SK-N-MC (cell line): ENCODE results near the gene CHD1L.

Experiments used
- DNase-seq: peaks from one replicate; pipeline ENCODE4 v3.0.0-alpha.2; 2011; ENCODE audit warnings: low read depth, low spot score
- H3K27ac ChIP-seq: fragments of 200-600 bp; sonication (generic); 2 replicates; pipeline ENCODE4 v1.5.1; 2016; ENCODE audit warnings: mixed run types
- H3K36me3 ChIP-seq: fragments of 200-600 bp; sonication (generic); 2 replicates; pipeline ENCODE4 v1.6.1; 2017; ENCODE audit warnings: antibody characterized with exemption, low read length, mixed read lengths; ENCODE audit not compliant: insufficient read depth
- H3K4me3 ChIP-seq: fragments of 200-600 bp; sonication (generic); 2 replicates; pipeline ENCODE4 v1.5.1; 2016
- H3K9ac ChIP-seq: fragments of 200-600 bp; sonication (generic); 2 replicates; pipeline ENCODE4 v1.8.0; 2017; ENCODE audit warnings: mixed run types, mixed read lengths; ENCODE audit not compliant: insufficient read length
- H3K9me3 ChIP-seq: fragments of 200-600 bp; sonication (generic); 2 replicates; pipeline ENCODE4 v1.6.1; 2017; ENCODE audit warnings: low read depth, mild to moderate bottlenecking, antibody characterized with exemption, low read length, moderate library complexity, mixed read lengths
- EZH2 ChIP-seq: fragments of 200-600 bp; sonication (generic); IDR thresholded peaks from one replicate; pipeline ENCODE4 v1.6.1; 2017; ENCODE audit warnings: antibody characterized with exemption
- FOXP2 ChIP-seq: optimal IDR thresholded peaks from 2 replicates; pipeline ENCODE3; 2011; ENCODE audit warnings: mild to moderate bottlenecking, moderate library complexity; ENCODE audit not compliant: insufficient read depth; ENCODE audit errors: extremely low read length, control extremely low read depth
- POLR2AphosphoS5 ChIP-seq: IDR thresholded peaks from 2 replicates; pipeline ENCODE4 v1.6.1; 2012; ENCODE audit warnings: mild to moderate bottlenecking, low read depth, low read length, borderline replicate concordance

The CHD1L gene

GRCh38 chr1:147246044-147246690 is 3.7 kb downstream of the CHD1L start:
- H3K4me3 ChIP-seq, result no peak overlapping the region
- no peaks in the 10 kb centered on the region for H3K9me3 ChIP-seq
- H3K9ac ChIP-seq, result no peak overlapping the region
- no peak for DNase-seq
- H3K36me3 ChIP-seq, result no peaks in the 10 kb centered on the region
- no peak overlapping the region for H3K27ac ChIP-seq
- TF ChIP-seq POLR2AphosphoS5, result no peak

GRCh38 chr1:147246910-147247655 is 4.6 kb downstream of the CHD1L start:
- H3K4me3 ChIP-seq, result no peak overlapping the region
- no peak overlapping the region for H3K27ac ChIP-seq

GRCh38 chr1:147247656-147248238 is 5.3 kb downstream of the CHD1L start:
- Histone ChIP-seq H3K9ac (no peak overlapping the region), H3K9me3 (no peaks in the 10 kb centered on the region), H3K4me3 (no peak overlapping the region), H3K36me3 (no peaks in the 10 kb centered on the region), H3K27ac (no peak overlapping the region)
- DNase-seq, result no peak
- TF ChIP-seq FOXP2, result no peak
- TF ChIP-seq EZH2, result no peak
- no peak for TF ChIP-seq POLR2AphosphoS5

More at GRCh38 chr1:147246910-147247655, 4.6 kb downstream of the CHD1L start:
- no peak for DNase-seq
- no peak overlapping the region for H3K9ac ChIP-seq
- no peaks in the 10 kb centered on the region for H3K36me3 ChIP-seq
- H3K9me3 ChIP-seq, result no peaks in the 10 kb centered on the region
- TF ChIP-seq EZH2 (no peak), FOXP2 (no peak), POLR2AphosphoS5 (no peak)

GRCh38 chr1:147252540-147252939 is 10.1 kb downstream of the CHD1L start:
- TF ChIP-seq EZH2, result no peak
- no peak for TF ChIP-seq FOXP2
- no peak for TF ChIP-seq POLR2AphosphoS5
- DNase-seq, result no peak
- no peaks in the 10 kb centered on the region for H3K9me3 ChIP-seq
- H3K36me3 ChIP-seq, result peaks cover 9% of the 10 kb centered on the region
- H3K27ac ChIP-seq, result no peak overlapping the region
- H3K9ac ChIP-seq, result no peak overlapping the region
- no peak overlapping the region for H3K4me3 ChIP-seq

GRCh38 chr1:147260956-147261355 is 18.5 kb downstream of the CHD1L start:
- Histone ChIP-seq H3K36me3 (peaks cover 32% of the 10 kb centered on the region), H3K9me3 (no peaks in the 10 kb centered on the region), H3K27ac (no peak overlapping the region), H3K4me3 (no peak overlapping the region), H3K9ac (no peak overlapping the region)
- no peak for DNase-seq
- no peak for TF ChIP-seq FOXP2
- no peak for TF ChIP-seq POLR2AphosphoS5
- TF ChIP-seq EZH2, result no peak

GRCh38 chr1:147264158-147264768 is 21.8 kb downstream of the CHD1L start:
- no peak overlapping the region for H3K4me3 ChIP-seq
- no peak overlapping the region for H3K27ac ChIP-seq
- H3K9me3 ChIP-seq, result no peaks in the 10 kb centered on the region
- no peak for TF ChIP-seq POLR2AphosphoS5
- TF ChIP-seq EZH2, result no peak
- TF ChIP-seq FOXP2, result no peak
- no peak overlapping the region for H3K9ac ChIP-seq
- no peak for DNase-seq
- H3K36me3 ChIP-seq, result peaks cover 40% of the 10 kb centered on the region

GRCh38 chr1:147266381-147266780 is 23.9 kb downstream of the CHD1L start:
- Histone ChIP-seq H3K36me3 (peaks cover 29% of the 10 kb centered on the region), H3K27ac (no peak overlapping the region), H3K9me3 (no peaks in the 10 kb centered on the region), H3K9ac (no peak overlapping the region), H3K4me3 (no peak overlapping the region)
- TF ChIP-seq POLR2AphosphoS5, result no peak
- TF ChIP-seq FOXP2, result no peak
- TF ChIP-seq EZH2, result no peak
- DNase-seq, result no peak

GRCh38 chr1:147267711-147268110 is 25.2 kb downstream of the CHD1L start:
- peaks cover 25% of the 10 kb centered on the region for H3K36me3 ChIP-seq
- H3K9ac ChIP-seq, result no peak overlapping the region
- TF ChIP-seq FOXP2 (no peak), POLR2AphosphoS5 (no peak), EZH2 (no peak)
- H3K9me3 ChIP-seq, result no peaks in the 10 kb centered on the region
- H3K4me3 ChIP-seq, result no peak overlapping the region
- H3K27ac ChIP-seq, result no peak overlapping the region
- no peak for DNase-seq

GRCh38 chr1:147270721-147271120 is 28.2 kb downstream of the CHD1L start:
- Histone ChIP-seq H3K9me3 (no peaks in the 10 kb centered on the region), H3K36me3 (peaks cover 35% of the 10 kb centered on the region), H3K9ac (no peak overlapping the region), H3K27ac (no peak overlapping the region), H3K4me3 (no peak overlapping the region)
- no peak for DNase-seq
- no peak for TF ChIP-seq POLR2AphosphoS5
- no peak for TF ChIP-seq EZH2
- no peak for TF ChIP-seq FOXP2
